B cell (primary cell): ENCODE measurements around the gene WDR90. TPM values are rescaled to one million over a fixed set of nuclear protein-coding genes. Genes with fewer than 3 reads are reported as not detected.

Experiments used
- ATAC-seq: fragments of 200-7000 bp; cut with Tn5 transposase; one replicate; pipeline ENCODE4 v1.10.0; 2021; ENCODE audit warnings: low read depth, mild to moderate bottlenecking, moderate number of reproducible peaks, moderate library complexity
- CTCF ChIA-PET: fragments of 350-600 bp; sonication (Branson Sonifier 250); formaldehyde crosslinking; loops from one replicate; lab custom pipeline; 2021; ENCODE audit warnings: antibody characterized with exemption, inconsistent platforms; lab: Charles Lee
- POLR2A ChIA-PET: fragments of 350-600 bp; sonication (Branson Sonifier 250); formaldehyde crosslinking; loops from one replicate; lab custom pipeline; 2021; ENCODE audit warnings: antibody characterized with exemption; lab: Charles Lee
- DNase-seq: peaks from one replicate; pipeline ENCODE4 v3.0.0; 2013
- H2AFZ ChIP-seq: 2 replicates; pipeline ENCODE4 v1.6.1; 2012; ENCODE audit warnings: mild to moderate bottlenecking, low read depth, low read length; ENCODE audit not compliant: insufficient read depth, poor library complexity, severe bottlenecking
- H3K27ac ChIP-seq, 2 donors: 1 replicate in 1 of 2; 2 replicates in 1 of 2; pipeline ENCODE4 v1.5.1; 2012 to 2013; ENCODE audit warnings: low read length in 2 of 2, mild to moderate bottlenecking in 2 of 2, moderate library complexity in 1 of 2
- H3K27me3 ChIP-seq, 4 experiments: fragments of 200-600 bp in 1 of 4; sonication (generic) in 1 of 4; replicated peaks in 1 of 4; 1 replicate in 2 of 4; 2 replicates in 2 of 4; pipeline versions ENCODE4 v1.6.1 to v1.7.0; 2013 to 2016; ENCODE audit warnings: low read length in 3 of 4, mild to moderate bottlenecking in 2 of 4, mixed read lengths in 1 of 4, moderate library complexity in 1 of 4; ENCODE audit not compliant: insufficient read depth in 4 of 4, control insufficient read depth in 3 of 4; ENCODE audit errors: control extremely low read depth in 1 of 4
- H3K36me3 ChIP-seq, 2 experiments: replicated peaks in 1 of 2; 1 replicate in 1 of 2; 2 replicates in 1 of 2; pipeline versions ENCODE4 v1.6.1 to v1.7.1; 2013; ENCODE audit warnings: low read length in 1 of 2; ENCODE audit not compliant: insufficient read depth in 2 of 2, control insufficient read depth in 1 of 2; ENCODE audit errors: control extremely low read depth in 1 of 2, extremely low read depth in 1 of 2
- H3K4me1 ChIP-seq, 2 donors: fragments of 200-600 bp in 1 of 2; sonication (generic) in 1 of 2; 1 replicate in 1 of 2; 2 replicates in 1 of 2; pipeline versions ENCODE4 v1.5.1 to v1.6.1; 2013 to 2017; ENCODE audit warnings: low read length in 2 of 2; ENCODE audit not compliant: control insufficient read depth in 2 of 2, insufficient read depth in 2 of 2
- H3K4me2 ChIP-seq: replicated peaks from 2 replicates; pipeline ENCODE3; 2012; ENCODE audit warnings: mild to moderate bottlenecking, low read depth, low read length; ENCODE audit not compliant: poor library complexity, severe bottlenecking
- H3K4me3 ChIP-seq, 5 experiments: fragments of 200-600 bp in 1 of 5; sonication (generic) in 1 of 5; 1 replicate in 3 of 5; 2 replicates in 2 of 5; pipeline versions ENCODE4 v1.5.1 to v1.7.0; 2011 to 2016; ENCODE audit warnings: low read length in 4 of 5, mild to moderate bottlenecking in 4 of 5, low read depth in 2 of 5, control low read depth in 1 of 5, moderate library complexity in 1 of 5; ENCODE audit not compliant: insufficient read depth in 1 of 5; ENCODE audit errors: control extremely low read depth in 1 of 5, extremely low read depth in 1 of 5
- H3K79me2 ChIP-seq: fragments of 200-600 bp; sonication (generic); one replicate; pipeline ENCODE4 v1.6.0; 2016; ENCODE audit warnings: low read length; ENCODE audit not compliant: control insufficient read depth, insufficient read depth
- H3K9ac ChIP-seq: fragments of 200-600 bp; sonication (generic); 2 replicates; pipeline ENCODE4 v1.6.1; 2017; ENCODE audit warnings: mild to moderate bottlenecking, low read length, moderate library complexity
- H3K9me3 ChIP-seq, 3 donors: one replicate each; pipeline versions ENCODE4 v1.6.1 to v1.7.1; 2013; ENCODE audit warnings: low read length in 2 of 3; ENCODE audit not compliant: control insufficient read depth in 2 of 3, insufficient read depth in 1 of 3; ENCODE audit errors: control extremely low read depth in 1 of 3
- H4K20me1 ChIP-seq: 2 replicates; pipeline ENCODE4 v1.6.0; 2012; ENCODE audit warnings: mild to moderate bottlenecking, low read length; ENCODE audit not compliant: insufficient read depth, control insufficient read depth, poor library complexity, severe bottlenecking
- H3K27ac Mint-ChIP-seq: one replicate; pipeline ENCODE4 v1.8.0; 2021; ENCODE audit warnings: mixed read lengths
- H3K27me3 Mint-ChIP-seq: one replicate; pipeline ENCODE4 v1.8.0; 2021; ENCODE audit warnings: mixed read lengths
- H3K4me1 Mint-ChIP-seq: one replicate; pipeline ENCODE4 v1.8.0; 2021; ENCODE audit warnings: mixed read lengths
- H3K4me3 Mint-ChIP-seq: one replicate; pipeline ENCODE4 v1.8.0; 2021; ENCODE audit warnings: mixed read lengths
- H3K9me3 Mint-ChIP-seq: one replicate; pipeline ENCODE4 v1.8.0; 2022; ENCODE audit warnings: mixed read lengths; ENCODE audit not compliant: insufficient read depth
- CTCF ChIP-seq: fragments of 200-600 bp; IDR thresholded peaks from one replicate; pipeline ENCODE4 v1.8.0; 2022; ENCODE audit warnings: antibody characterized with exemption, mild to moderate bottlenecking
- EZH2 ChIP-seq: IDR thresholded peaks from 2 replicates; pipeline ENCODE4 v1.6.1; 2012; ENCODE audit warnings: borderline replicate concordance, low read depth, mild to moderate bottlenecking, moderate library complexity, low read length; ENCODE audit not compliant: insufficient read depth, poor library complexity, severe bottlenecking
- WGBS: methylation state at CpG from one replicate; pipeline ENCODE4 v1.1.5; 2013; ENCODE audit warnings: missing lambda C conversion rate; ENCODE audit not compliant: insufficient coverage; 5-methylcytosine and 5-hydroxymethylcytosine counted together
- intact Hi-C: fragments of 100-400 bp; cut with micrococcal nuclease; formaldehyde crosslinking; loops from one replicate; pipeline ENCODE4 v1.10.0; 2022
- polyA plus RNA-seq: library from polyadenylated mRNA; depleted of rRNA; stranded (reverse); fragments of >200 nt; gene quantifications from 2 replicates; pipeline ENCODE4 v1.2.3, GENCODE V29; 2012
- total RNA-seq, 2 donors: library from RNA; stranded (reverse); fragments of 120-200 nt in 1 of 2; gene quantifications; 1 replicate in 1 of 2; 2 replicates in 1 of 2; pipeline versions ENCODE4 v1.2.3 to v1.2.4, GENCODE V29; 2013 to 2022

WDR90 gene
- total and polyA plus RNA-seq, 2 donors (not counting 1 experiment from before 2014, with no cell fraction given), result 23.1 to 34.7 TPM

DNA sequence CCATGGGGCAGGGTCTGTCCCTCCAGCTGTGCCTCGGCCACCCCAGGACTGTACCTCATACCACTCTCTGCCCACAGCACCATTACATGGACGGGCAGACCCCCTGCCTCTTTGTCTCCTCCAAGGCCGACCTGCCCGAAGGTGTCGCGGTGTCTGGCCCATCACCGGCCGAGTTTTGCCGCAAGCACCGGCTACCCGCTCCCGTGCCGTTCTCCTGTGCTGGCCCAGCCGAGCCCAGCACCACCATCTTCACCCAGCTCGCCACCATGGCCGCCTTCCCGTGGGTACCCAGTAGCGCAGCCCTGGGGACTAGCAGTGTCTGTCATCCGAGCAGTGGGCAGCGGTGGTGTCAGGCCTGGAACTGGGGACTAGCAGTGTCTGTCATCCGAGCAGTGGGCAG, 23.7 kb downstream of the WDR90 start:
- H3K9me3 ChIP-seq, result peaks cover 0 to 7% (median 0%) of the 10 kb centered on the region in 3 donors
- Mint-ChIP-seq H3K9me3 (no peaks in the 10 kb centered on the region), H3K27ac (no peak overlapping the region), H3K4me1 (peaks cover 19% of the 10 kb centered on the region), H3K4me3 (no peak overlapping the region), H3K27me3 (peaks cover 6% of the 10 kb centered on the region)
- intact Hi-C loops, result no loop called here
- DNase-seq (no peak), ATAC-seq (no peak)
- ChIA-PET POLR2A (no interaction called here), CTCF (interaction anchor here (1.2 kb wide), 1 partner anchor 11 kb away, joined by 3 read pairs; no protein-coding TSS in a partner anchor)
- WGBS, result 97% methylated on average over 21 of the region's 21 CpGs
- TF ChIP-seq CTCF (no peak), EZH2 (no peak)
- no peak overlapping the region for H2AFZ ChIP-seq
- H3K79me2 ChIP-seq, result peaks cover 5% of the 10 kb centered on the region
- no peak overlapping the region for H3K4me3 ChIP-seq
- peaks cover 31% of the 10 kb centered on the region for H4K20me1 ChIP-seq
- H3K27me3 ChIP-seq, result peaks cover 0 to 25% (median 11%) of the 10 kb centered on the region in 4 experiments
- no peak overlapping the region for H3K27ac ChIP-seq
- no peak overlapping the region for H3K4me2 ChIP-seq
- peaks cover 15 to 27% of the 10 kb centered on the region in 2 donors for H3K4me1 ChIP-seq
- no peak overlapping the region for H3K9ac ChIP-seq
- H3K36me3 ChIP-seq, result peaks cover 0 to 31% of the 10 kb centered on the region in 2 experiments

GRCh38 chr16:673399-673991, 24.3 kb downstream of the WDR90 start:
- Histone ChIP-seq H3K4me1 (peaks cover 14 to 31% of the 10 kb centered on the region in 2 donors), H3K4me2 (no peak overlapping the region), H3K27me3 (peaks cover 0 to 25% (median 11%) of the 10 kb centered on the region in 4 experiments), H2AFZ (no peak overlapping the region), H3K9ac (no peak overlapping the region), H3K36me3 (peaks cover 0 to 31% of the 10 kb centered on the region in 2 experiments), H3K4me3 (no peak overlapping the region), H3K9me3 (peaks cover 0 to 7% (median 0%) of the 10 kb centered on the region in 3 donors), H4K20me1 (peaks cover 30% of the 10 kb centered on the region), H3K79me2 (peaks cover 3% of the 10 kb centered on the region), H3K27ac (no peak overlapping the region)
- no peak for ATAC-seq
- H3K4me1 Mint-ChIP-seq, result peaks cover 19% of the 10 kb centered on the region
- DNase-seq, result no peak
- no peak overlapping the region for H3K4me3 Mint-ChIP-seq
- no peak overlapping the region for H3K27ac Mint-ChIP-seq
- no peaks in the 10 kb centered on the region for H3K9me3 Mint-ChIP-seq
- H3K27me3 Mint-ChIP-seq, result peaks cover 6% of the 10 kb centered on the region
- intact Hi-C loops, result no loop called here
- ChIA-PET POLR2A (no interaction called here), CTCF (interaction anchor here (1.2 kb wide), 1 partner anchor 12 kb away, joined by 3 read pairs; no protein-coding TSS in a partner anchor)
- TF ChIP-seq EZH2 (no peak), CTCF (no peak)
- WGBS, result 95% methylated on average over 17 of the region's 18 CpGs
